RWPE1 (cell line): ENCODE measurements around the gene REPIN1.

ENCODE experiments used
- CTCF ChIA-PET: fragments of 350-600 bp; sonication (Branson Sonifier 250); formaldehyde crosslinking; extraction: SDS; loops from one replicate; lab custom pipeline; 2021; lab: Yijun Ruan, JAX
- POLR2A ChIA-PET: fragments of 400-600 bp; formaldehyde crosslinking; extraction: SDS; loops from one replicate; lab custom pipeline; 2020; ENCODE audit warnings: antibody characterized with exemption; ENCODE audit not compliant: low non-redundant PET; lab: Yijun Ruan, JAX
- DNase-seq: peaks from one replicate; pipeline ENCODE4 v3.0.0; 2012; ENCODE audit warnings: low spot score
- H3K27ac ChIP-seq: fragments of 450-650 bp; 2 replicates; pipeline ENCODE4 v1.5.1; 2017
- TF ChIP-seq, protein P1 (sequence below): fragments of 450-650 bp; conservative IDR thresholded peaks from 2 replicates; pipeline ENCODE4 v1.5.1; 2017; ENCODE audit warnings: low read depth, mild to moderate bottlenecking

REPIN1 gene

DNA sequence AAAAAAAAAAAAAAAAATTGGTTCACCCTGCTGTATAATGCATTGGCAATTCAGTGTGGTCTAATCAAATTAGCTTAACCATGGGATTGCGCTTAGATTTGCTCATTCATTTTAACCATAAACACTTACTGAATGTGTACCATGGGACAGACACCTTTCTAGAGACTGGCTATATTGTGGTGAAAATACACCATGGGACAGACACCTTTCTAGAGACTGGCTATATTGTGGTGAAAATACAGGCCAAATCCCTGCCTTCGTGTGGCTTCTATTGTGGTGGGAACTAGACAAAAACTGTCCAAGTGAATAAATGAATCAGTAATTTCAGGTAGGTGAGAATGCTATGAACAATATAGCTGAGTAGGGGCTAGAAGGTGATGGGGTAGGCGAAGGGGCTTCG lies 10.2 kb upstream of the REPIN1 start:
- no peak for DNase-seq
- POLR2A ChIA-PET: no interaction called here
- CTCF ChIA-PET: no interaction called here
- TF ChIP-seq, protein P1, sequence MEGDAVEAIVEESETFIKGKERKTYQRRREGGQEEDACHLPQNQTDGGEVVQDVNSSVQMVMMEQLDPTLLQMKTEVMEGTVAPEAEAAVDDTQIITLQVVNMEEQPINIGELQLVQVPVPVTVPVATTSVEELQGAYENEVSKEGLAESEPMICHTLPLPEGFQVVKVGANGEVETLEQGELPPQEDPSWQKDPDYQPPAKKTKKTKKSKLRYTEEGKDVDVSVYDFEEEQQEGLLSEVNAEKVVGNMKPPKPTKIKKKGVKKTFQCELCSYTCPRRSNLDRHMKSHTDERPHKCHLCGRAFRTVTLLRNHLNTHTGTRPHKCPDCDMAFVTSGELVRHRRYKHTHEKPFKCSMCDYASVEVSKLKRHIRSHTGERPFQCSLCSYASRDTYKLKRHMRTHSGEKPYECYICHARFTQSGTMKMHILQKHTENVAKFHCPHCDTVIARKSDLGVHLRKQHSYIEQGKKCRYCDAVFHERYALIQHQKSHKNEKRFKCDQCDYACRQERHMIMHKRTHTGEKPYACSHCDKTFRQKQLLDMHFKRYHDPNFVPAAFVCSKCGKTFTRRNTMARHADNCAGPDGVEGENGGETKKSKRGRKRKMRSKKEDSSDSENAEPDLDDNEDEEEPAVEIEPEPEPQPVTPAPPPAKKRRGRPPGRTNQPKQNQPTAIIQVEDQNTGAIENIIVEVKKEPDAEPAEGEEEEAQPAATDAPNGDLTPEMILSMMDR: no peak
- H3K27ac ChIP-seq: no peak overlapping the region

GRCh38 chr7:150358988-150359621 lies 9.5 kb upstream of the REPIN1 start:
- ChIA-PET CTCF (no interaction called here), POLR2A (no interaction called here)
- no peak for DNase-seq
- no peak overlapping the region for H3K27ac ChIP-seq
- TF ChIP-seq, protein P1: no peak

DNA sequence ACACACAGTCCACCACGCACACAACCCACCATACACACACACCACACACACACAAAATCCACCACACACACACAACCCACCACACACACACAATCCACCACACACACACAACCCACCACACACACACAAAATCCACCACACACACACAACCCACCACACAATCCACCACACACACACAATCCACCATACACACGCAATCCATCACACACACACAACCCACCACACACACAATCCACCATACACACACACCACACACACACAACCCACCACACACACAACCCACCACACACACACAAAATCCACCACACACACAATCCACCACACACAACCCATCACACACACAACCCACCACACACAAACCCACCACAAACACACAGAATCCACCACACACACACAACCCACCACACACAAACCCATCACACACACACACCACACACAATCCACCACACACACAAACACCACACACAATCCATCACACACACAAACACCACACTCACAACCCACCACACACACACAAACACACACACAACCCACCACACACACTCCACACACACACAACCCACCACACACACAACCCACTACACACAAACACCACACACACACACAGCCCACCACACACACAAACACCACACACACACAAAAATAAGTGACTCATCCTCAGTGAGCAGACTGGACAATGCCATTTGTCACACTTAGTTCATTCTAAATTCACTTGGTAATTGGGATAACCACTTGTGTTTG lies 8.8 kb upstream of the REPIN1 start:
- DNase-seq: no peak
- TF ChIP-seq, protein P1: no peak
- ChIA-PET CTCF (no interaction called here), POLR2A (no interaction called here)
- H3K27ac ChIP-seq: no peak overlapping the region

DNA sequence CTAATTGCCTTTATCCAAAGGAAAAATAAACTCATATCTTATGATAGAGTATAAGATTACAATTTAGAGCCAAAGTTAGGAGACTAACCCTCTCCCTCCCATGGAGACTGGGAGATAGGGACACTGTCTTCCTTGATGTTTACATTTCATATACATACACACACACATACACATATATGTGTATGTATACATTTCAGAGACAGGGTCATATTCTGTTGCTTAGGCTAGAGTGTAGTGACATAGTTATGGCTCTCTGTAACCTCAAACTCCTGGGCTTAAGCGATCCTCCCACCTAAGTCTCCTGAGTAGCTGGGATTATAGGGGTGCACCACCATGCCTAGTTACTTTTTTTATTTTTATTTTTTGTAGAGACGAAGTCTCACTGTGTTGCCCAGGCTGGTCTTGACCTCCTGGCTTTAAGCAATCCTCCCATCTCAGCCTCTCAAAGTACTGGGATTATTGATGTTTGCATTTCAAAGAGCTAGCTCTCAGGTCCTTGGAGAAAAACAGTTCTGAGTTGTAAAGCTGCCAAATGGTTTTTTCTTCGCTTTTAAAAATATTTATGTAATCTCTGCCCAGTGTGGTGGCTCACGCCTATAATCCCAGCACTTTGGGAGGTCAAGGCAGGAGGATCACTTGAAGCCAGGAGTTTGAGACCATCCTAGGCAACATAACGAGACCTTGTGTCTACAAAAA lies 8.1 kb upstream of the REPIN1 start:
- H3K27ac ChIP-seq: no peak overlapping the region
- TF ChIP-seq, protein P1: no peak
- POLR2A ChIA-PET: no interaction called here
- DNase-seq: no peak
- CTCF ChIA-PET: no interaction called here

DNA sequence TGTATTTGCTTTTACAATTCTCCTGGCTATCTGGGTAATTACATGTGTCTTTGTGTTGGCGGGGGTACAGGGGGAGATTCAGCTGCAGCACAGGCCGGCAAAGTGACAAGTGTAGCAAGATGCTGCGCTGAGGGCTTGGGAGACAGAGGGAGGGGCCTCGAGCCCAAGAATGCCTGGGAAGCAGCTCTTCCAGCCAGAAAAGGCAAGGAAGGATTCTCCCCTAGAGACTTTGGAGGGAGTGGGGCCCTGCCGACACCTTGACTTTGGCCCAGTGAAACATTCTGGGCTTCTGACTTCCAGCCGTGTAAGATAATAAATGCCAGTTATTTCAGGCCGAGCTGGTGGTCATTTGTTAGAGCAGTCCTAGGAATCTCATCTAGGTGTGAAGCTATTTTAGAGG lies 7.2 kb upstream of the REPIN1 start:
- no peak for DNase-seq
- ChIA-PET CTCF (no interaction called here), POLR2A (no interaction called here)
- TF ChIP-seq, protein P1: no peak
- no peak overlapping the region for H3K27ac ChIP-seq

DNA sequence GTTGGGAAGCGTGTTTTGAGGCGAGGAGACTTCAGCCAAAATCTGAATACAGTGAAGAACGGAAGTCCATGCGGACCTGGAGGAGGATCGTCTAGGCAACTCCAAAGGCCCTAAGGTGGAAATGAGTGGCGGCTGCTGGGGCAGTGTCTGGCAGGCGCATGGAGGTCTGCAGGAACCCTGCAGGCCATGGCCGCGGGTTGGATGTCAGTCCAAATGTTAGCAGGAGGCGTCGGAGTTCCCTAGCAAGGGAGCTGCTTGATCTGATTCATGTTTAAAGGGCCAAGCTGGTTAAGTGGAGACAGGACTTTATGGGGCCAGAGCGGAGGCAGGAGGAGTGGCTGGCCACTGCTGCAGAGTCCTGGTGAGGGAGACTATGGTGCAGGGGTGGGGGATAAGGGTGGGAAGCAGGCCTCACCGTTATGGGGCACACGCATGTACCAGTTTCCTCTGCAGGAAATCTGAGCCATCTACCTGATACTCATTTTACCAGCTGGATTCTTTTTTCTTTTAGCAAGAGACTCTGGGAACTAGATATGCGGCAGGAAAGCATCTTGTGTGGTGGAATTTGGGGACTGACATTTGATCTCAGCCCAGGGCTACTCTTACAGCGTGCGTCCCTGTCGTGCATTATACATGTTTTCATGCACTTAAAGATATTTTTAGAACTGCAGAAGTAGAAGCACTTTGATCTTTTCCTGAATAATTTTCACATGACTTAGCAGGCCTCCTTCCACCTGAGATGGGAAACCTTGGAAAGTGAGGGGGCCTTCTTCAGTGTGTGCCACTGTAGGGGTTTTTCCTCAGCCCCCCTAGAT lies 6.6 kb upstream of the REPIN1 start:
- TF ChIP-seq, protein P1: no peak
- POLR2A ChIA-PET: no interaction called here
- CTCF ChIA-PET: interaction anchor here (0.5 kb wide), 1 partner anchor 112 kb away, joined by 3 read pairs; no protein-coding TSS in a partner anchor
- H3K27ac ChIP-seq: no peak overlapping the region
- no peak for DNase-seq
